GM21360 (cell line): ENCODE results near the gene MAL.
A peak's percentile ranks its signal among the peaks of the same experiment; 100 is the strongest.
"Not testable (repeated sequence)": the region's sequence is repeated elsewhere in the genome, so short reads cannot be mapped to it uniquely, and the experiment has no call there.

Experiments used
- ATAC-seq: cut with Tn5 transposase; IDR thresholded peaks from one replicate; pipeline ENCODE4 v1.9.1; 2021; ENCODE audit warnings: mild to moderate bottlenecking, moderate library complexity; ENCODE audit not compliant: unreplicated experiment

MAL gene

GRCh38 chr2:95032341-95032740, 6.8 kb downstream of the MAL start:
- no peak for ATAC-seq

DNA sequence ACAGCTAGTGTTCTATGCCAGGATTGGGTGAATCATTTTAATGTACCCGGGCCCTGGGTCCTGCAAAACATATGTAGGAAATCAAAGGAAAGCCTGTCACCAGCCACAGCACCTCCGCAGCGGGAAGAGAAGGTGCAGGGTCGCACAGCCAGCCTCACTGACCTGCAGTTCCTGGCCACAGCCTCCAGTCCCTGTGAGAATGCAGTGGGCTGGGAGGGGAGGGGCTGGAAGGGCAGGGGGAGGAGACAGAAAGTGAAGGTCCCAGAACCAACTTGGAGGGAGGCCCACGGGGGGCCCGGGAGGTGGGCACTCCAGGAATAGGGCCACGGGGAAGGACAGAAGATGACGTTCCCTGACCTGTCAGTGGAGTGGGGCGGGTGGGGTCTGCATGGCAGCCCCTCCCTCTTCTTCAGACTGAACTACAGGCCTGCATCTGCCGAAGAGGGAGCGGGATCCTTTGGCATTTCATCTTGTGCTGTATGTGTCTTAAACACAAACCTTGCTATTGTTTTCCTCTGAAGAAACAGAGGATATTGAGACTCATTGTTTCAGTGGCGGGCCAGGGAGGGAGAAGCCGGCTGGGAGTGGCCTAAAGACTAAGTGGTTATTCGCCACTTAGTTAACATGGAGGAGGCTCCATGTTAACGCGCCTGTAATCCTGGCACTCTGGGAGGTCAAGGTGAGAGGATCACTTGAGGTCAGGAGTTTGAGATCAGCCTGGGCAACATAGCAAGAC, 7.5 kb downstream of the MAL start:
- no peak for ATAC-seq

DNA sequence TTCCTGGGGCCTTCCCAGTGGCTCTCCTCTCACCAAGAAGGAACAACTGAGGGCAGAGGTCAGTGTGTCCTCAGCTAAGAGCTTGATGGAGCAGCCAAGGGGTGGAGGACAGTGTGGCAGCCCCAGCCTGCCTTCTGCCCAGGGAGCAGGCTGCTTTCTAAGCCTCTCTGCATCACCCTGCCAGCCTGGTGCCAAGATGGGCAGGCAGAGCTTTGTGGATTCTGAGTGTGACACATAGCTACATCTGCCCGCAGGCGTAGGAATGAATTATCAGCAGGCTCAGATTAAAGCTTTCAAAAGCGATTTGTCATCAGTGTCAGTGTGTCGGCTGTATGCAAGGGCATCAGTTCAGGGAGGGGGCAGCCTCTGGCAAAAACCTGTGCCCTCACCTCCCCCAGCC, 8.7 kb downstream of the MAL start:
- no peak for ATAC-seq

DNA sequence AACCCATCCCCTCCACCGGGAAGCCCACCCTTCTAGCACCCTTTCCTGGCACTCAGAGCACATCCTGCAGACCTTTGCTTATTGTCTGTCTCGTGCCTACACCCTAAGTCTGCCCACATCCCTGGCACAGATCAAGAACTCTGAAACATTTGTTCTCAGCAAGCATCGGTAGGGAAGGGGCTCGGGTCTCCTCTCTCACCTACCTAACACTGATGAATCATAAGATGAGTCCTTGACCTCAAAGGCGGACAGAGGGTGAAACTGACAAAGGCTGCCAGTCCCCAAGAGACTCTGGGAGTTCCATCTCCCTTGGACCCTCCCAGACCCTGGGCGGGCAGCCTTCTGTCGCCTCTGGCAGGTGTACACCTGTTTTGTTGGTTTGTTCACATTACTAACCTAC, 9.3 kb downstream of the MAL start:
- no peak for ATAC-seq

DNA sequence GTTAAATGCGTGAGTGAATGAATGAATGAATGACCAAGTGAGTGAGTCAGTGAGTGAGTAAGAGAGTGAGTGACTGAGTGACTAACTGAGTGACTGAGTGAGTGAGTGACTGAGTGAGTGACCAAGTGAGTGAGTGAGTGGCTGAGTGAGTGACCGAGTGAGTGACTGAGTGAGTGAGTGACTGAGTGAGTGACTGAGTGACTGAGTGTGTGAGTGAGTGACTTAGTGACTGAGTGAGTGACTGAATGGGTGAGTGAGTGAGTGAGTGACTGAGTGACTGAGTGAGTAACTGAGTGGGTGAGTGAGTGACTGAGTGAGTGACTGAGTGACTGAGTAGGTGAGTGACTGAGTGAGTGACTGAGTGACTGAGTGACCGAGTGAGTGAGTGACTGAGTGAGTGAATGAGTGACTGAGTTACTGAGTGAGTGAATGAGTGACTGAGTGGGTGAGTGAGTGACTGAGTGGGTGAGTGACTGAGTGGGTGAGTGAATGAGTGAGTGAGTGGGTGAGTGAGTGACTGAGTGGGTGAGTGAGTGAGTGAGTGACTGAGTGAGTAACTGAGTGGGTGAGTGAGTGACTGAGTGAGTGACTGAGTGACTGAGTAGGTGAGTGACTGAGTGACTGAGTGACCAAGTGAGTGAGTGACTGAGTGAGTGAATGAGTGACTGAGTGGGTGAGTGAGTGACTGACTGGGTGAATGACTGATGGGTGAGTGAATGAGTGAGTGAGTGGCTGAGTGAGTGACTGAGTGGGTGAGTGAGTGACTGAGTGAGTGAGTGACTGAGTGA, 11.3 kb downstream of the MAL start:
- no peak for ATAC-seq

GRCh38 chr2:95037384-95037839, 11.9 kb downstream of the MAL start:
- ATAC-seq = no peak

- ATAC-seq = not testable (repeated sequence)
These were observed 12.5 kb downstream of the MAL start for GRCh38 chr2:95037841-95038585.

DNA sequence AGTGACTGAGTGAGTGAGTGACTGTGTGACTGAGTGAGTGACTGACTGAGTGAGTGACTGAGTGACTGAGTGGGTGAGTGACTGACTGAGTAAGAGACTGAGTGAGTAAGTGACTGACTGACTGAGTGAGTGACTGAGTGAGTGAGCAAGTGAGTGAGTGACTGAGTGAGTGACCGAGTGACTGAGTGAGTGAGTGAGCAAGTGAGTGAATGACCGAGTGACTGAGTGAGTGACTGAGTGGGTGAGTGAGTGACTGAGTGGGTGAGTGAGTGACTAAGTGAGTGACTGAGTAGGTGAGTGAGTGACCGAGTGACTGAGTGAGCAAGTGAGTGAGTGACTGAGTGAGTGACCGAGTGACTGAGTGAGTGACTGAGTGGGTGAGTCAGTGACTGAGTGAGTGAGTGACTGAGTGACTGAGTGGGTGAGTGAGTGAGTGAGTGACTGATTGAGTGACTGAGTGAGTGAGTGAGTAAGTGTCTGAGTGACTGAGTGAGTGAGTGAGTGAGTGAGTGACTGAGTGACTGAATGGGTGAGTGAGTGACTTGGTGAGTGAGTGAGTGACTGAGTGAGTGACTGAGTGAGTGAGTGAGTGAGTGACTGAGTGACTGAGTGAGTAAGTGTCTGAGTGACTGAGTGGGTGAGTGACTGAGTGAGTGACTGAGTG, 13.3 kb downstream of the MAL start:
- no peak for ATAC-seq

GRCh38 chr2:95039363-95039762, 13.9 kb downstream of the MAL start:
- ATAC-seq = no peak

DNA sequence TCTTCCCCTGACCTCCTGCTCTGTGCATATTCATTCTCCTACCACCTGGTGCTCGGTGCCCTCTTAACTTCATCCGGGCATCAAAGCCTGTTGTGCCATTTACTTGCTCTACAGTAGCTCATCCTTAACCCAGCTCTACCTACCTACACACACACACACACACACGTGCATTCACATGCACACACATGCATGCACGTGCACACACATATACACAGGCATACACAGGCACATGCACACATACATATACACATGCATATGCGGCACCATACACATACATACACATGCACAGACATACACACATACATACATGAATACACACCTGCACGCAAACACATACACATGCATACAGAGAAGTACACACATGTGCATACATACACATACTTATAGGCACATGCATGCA, 14.5 kb downstream of the MAL start:
- ATAC-seq = no peak

GRCh38 chr2:95040426-95040825, 14.9 kb downstream of the MAL start:
- no peak for ATAC-seq

- no peak for ATAC-seq
These were observed 15.7 kb downstream of the MAL start for GRCh38 chr2:95041060-95041823.

- no peak for ATAC-seq
These were observed 16.4 kb downstream of the MAL start for GRCh38 chr2:95041824-95042442.

GRCh38 chr2:95042472-95043271, 17.2 kb downstream of the MAL start:
- ATAC-seq = peak; percentile 4

DNA sequence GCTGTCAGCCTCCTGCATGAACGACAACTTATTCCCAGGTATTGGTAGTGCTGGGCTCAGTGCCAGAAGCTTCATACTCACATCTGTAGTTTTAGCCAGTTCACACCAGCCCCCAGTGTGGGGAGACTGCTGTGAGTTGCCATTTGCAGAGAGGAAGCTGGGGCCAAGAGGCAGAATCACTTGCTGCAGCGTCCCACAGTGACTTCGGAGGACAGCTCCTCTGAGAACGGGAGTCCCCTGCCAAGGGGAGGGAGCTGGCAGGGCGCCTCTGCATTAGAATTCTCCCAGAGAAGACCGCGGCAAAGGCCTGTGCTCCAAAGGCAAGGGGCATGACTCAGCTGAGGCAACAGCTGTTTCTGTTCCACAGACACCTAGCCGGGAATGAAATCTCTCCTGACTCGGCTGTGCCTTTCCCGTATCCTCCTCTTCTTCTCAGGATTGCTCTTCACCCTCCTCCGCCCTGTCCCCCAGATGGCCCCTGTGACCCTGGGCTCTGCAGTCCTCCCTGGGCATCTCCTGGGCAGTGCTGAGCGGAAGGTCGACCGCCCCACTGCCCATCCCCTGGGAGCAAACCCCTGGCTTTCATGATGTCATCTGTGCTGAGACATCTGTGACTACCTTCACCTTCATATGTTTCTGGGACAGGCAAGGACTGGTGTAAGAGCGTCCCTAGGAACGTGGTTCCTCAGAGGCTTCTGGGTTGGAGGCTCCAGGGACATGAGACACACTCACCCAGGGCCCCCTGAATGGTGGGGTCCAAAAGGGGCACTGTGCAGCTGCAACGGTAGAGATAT, 18.0 kb downstream of the MAL start:
- peak; percentile 45 for ATAC-seq

DNA sequence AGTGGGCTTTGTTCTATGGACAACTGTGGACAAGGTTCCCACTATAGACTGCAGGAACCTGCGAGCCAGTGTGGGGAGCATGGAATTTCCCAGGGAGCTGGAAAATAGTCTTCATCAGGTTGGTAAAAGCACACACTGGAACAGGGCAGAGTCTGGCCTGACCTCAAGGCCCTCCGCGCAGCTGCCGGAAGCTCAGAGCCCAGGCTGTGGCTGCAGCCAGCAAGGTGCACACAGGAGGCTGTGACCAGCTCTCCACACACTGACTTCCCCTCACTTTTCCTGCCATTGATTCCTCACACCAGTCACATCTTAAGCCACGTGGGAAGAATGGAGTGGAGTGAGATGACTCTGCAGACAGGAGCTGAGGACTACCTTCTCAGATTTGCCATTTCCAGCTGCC, 19.1 kb downstream of the MAL start:
- ATAC-seq = no peak

GRCh38 chr2:95046371-95047112, 21.0 kb downstream of the MAL start:
- no peak for ATAC-seq
